ENCODE results near the gene TBX3.

DNA sequence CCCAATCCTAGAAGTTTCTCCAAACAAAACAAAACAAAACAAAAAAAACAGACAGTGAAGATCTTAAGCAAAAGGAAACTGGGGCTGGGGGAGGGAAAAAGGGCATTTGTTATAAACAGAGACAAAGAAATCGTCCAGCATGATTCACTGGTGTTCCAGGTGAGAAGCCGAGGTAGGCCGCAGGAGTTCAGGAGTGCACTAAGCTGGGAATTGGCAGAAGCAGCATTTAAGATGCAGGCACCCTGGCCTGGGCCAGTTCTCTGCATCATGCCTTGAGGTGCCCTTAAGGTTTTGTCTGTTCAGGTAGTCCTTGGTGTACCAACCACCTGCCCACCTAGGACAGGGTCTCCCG lies 11.2 kb downstream of the TBX3 start:
- TF ChIP-seq, protein P1, sequence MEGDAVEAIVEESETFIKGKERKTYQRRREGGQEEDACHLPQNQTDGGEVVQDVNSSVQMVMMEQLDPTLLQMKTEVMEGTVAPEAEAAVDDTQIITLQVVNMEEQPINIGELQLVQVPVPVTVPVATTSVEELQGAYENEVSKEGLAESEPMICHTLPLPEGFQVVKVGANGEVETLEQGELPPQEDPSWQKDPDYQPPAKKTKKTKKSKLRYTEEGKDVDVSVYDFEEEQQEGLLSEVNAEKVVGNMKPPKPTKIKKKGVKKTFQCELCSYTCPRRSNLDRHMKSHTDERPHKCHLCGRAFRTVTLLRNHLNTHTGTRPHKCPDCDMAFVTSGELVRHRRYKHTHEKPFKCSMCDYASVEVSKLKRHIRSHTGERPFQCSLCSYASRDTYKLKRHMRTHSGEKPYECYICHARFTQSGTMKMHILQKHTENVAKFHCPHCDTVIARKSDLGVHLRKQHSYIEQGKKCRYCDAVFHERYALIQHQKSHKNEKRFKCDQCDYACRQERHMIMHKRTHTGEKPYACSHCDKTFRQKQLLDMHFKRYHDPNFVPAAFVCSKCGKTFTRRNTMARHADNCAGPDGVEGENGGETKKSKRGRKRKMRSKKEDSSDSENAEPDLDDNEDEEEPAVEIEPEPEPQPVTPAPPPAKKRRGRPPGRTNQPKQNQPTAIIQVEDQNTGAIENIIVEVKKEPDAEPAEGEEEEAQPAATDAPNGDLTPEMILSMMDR (IDR thresholded peaks at IDR 0.05; ENCODE audit: low read length): no peak
- no peak for TF ChIP-seq EZH2phosphoT487 (IDR thresholded peaks at IDR 0.05; ENCODE audit: low read length)

All from MM.1S (cell line).